IMR-90 (cell line): ENCODE results near the gene FHAD1. TPM values are rescaled to one million over a fixed set of nuclear protein-coding genes. Genes with fewer than 3 reads are reported as not detected.

ENCODE experiments used
- ATAC-seq: fragments of 200-7000 bp; cut with Tn5 transposase; 2 replicates; pipeline ENCODE4 v1.9.1; 2020; ENCODE audit warnings: low read depth, mild to moderate bottlenecking, moderate library complexity
- BruUV-seq: library from RNA; stranded (reverse); fragments of 400-500 nt; replicated peaks from 2 replicates; lab custom pipeline; 2021; lab: Mats Ljungman, UMichigan
- CTCF ChIA-PET: fragments of 300-600 bp; formaldehyde crosslinking; extraction: SDS; loops from one replicate; lab custom pipeline; 2021; ENCODE audit warnings: antibody characterized with exemption; lab: Yijun Ruan, JAX
- POLR2A ChIA-PET: fragments of 300-600 bp; sonication (Branson Sonifier 250); formaldehyde crosslinking; loops from one replicate; lab custom pipeline; 2022; ENCODE audit warnings: antibody characterized with exemption; ENCODE audit not compliant: unreplicated experiment; lab: Charles Lee
- DNase-seq: peaks from one replicate; pipeline ENCODE4 v3.0.0; 2013
- H2AFZ ChIP-seq: replicated peaks from 2 replicates; pipeline ENCODE3; 2013; ENCODE audit warnings: low read length, mild to moderate bottlenecking; ENCODE audit not compliant: poor library complexity
- H2AK5ac ChIP-seq: 2 replicates; pipeline ENCODE4 v1.6.1; 2013; ENCODE audit warnings: low read depth, low read length, inconsistent platforms
- H2AK9ac ChIP-seq: replicated peaks from 2 replicates; pipeline ENCODE3; 2013; ENCODE audit warnings: mild to moderate bottlenecking, low read depth, low read length, moderate library complexity; ENCODE audit not compliant: poor library complexity
- H2BK120ac ChIP-seq: 2 replicates; pipeline ENCODE4 v1.6.1; 2013; ENCODE audit warnings: low read depth, low read length, inconsistent platforms
- H2BK15ac ChIP-seq: 3 replicates; pipeline ENCODE4 v1.6.1; 2013; ENCODE audit warnings: low read depth, low read length, inconsistent platforms
- H2BK20ac ChIP-seq: 2 replicates; pipeline ENCODE4 v1.6.1; 2013; ENCODE audit warnings: low read depth, mild to moderate bottlenecking, inconsistent platforms, low read length, moderate library complexity
- H2BK5ac ChIP-seq: 2 replicates; pipeline ENCODE4 v1.6.1; 2013; ENCODE audit warnings: mild to moderate bottlenecking, low read depth, low read length, inconsistent platforms; ENCODE audit not compliant: poor library complexity, severe bottlenecking
- H3K14ac ChIP-seq: replicated peaks from 2 replicates; pipeline ENCODE4 v1.6.1; 2013; ENCODE audit warnings: low read depth, low read length, inconsistent platforms
- H3K18ac ChIP-seq: 2 replicates; pipeline ENCODE4 v1.6.1; 2013; ENCODE audit warnings: low read depth, low read length, control low read depth
- H3K23ac ChIP-seq: 2 replicates; pipeline ENCODE4 v1.6.1; 2013; ENCODE audit warnings: low read depth, low read length, inconsistent platforms
- H3K27ac ChIP-seq: 2 replicates; pipeline ENCODE4 v1.5.1; 2013; ENCODE audit warnings: mild to moderate bottlenecking, control low read depth, low read length; ENCODE audit not compliant: insufficient read depth
- H3K27me3 ChIP-seq: 2 replicates; pipeline ENCODE4 v1.6.1; 2013; ENCODE audit warnings: low read length; ENCODE audit not compliant: control insufficient read depth, insufficient read depth
- H3K36me3 ChIP-seq: 2 replicates; pipeline ENCODE4 v1.6.1; 2013; ENCODE audit warnings: low read length, mixed read lengths; ENCODE audit not compliant: control insufficient read depth, insufficient read depth
- H3K4ac ChIP-seq: 2 replicates; pipeline ENCODE4 v1.6.1; 2013; ENCODE audit warnings: low read depth, low read length, inconsistent platforms
- H3K4me1 ChIP-seq: 2 replicates; pipeline ENCODE4 v1.6.1; 2013; ENCODE audit warnings: low read length, mixed read lengths; ENCODE audit not compliant: control insufficient read depth, insufficient read depth
- H3K4me2 ChIP-seq: 2 replicates; pipeline ENCODE4 v1.6.1; 2013; ENCODE audit warnings: low read depth, mild to moderate bottlenecking, control low read depth, low read length, moderate library complexity
- H3K4me3 ChIP-seq: 2 replicates; pipeline ENCODE4 v1.5.1; 2013; ENCODE audit warnings: low read depth, mild to moderate bottlenecking, control low read depth, low read length, moderate library complexity; ENCODE audit not compliant: insufficient read depth
- H3K56ac ChIP-seq: 2 replicates; pipeline ENCODE4 v1.6.1; 2013; ENCODE audit warnings: low read length, inconsistent platforms; ENCODE audit not compliant: insufficient read depth; ENCODE audit errors: extremely low read depth
- H3K79me1 ChIP-seq, 2 experiments: 2 replicates each; pipeline ENCODE4 v1.6.1; 2013; ENCODE audit warnings: low read length in 2 of 2, inconsistent platforms in 1 of 2, low read depth in 1 of 2
- H3K9ac ChIP-seq: 2 replicates; pipeline ENCODE4 v1.6.1; 2013; ENCODE audit warnings: low read depth, low read length, control low read depth
- H3K9me1 ChIP-seq: 2 replicates; pipeline ENCODE4 v1.6.1; 2013; ENCODE audit warnings: low read length, inconsistent platforms; ENCODE audit not compliant: insufficient read depth
- H3K9me3 ChIP-seq: 2 replicates; pipeline ENCODE4 v1.6.1; 2013; ENCODE audit warnings: low read length; ENCODE audit not compliant: control insufficient read depth, insufficient read depth
- H4K20me1 ChIP-seq: 2 replicates; pipeline ENCODE4 v1.6.1; 2013; ENCODE audit warnings: low read length, inconsistent platforms; ENCODE audit not compliant: insufficient read depth
- H4K5ac ChIP-seq: 2 replicates; pipeline ENCODE4 v1.6.1; 2013; ENCODE audit warnings: mild to moderate bottlenecking, low read depth, low read length, control low read depth
- H4K8ac ChIP-seq, 2 experiments: 2 replicates each; pipeline ENCODE4 v1.6.1; 2013; ENCODE audit warnings: low read depth in 2 of 2, low read length in 2 of 2, control low read depth in 1 of 2, inconsistent platforms in 1 of 2
- H4K91ac ChIP-seq: 2 replicates; pipeline ENCODE4 v1.6.1; 2013; ENCODE audit warnings: low read depth, low read length, inconsistent platforms; ENCODE audit not compliant: insufficient read depth
- BHLHE40 ChIP-seq: fragments of 150-350 bp; IDR thresholded peaks from 2 replicates; pipeline ENCODE4 v1.6.1; 2016; ENCODE audit warnings: mild to moderate bottlenecking, low read depth, low read length
- CEBPB ChIP-seq: IDR thresholded peaks from 2 replicates; pipeline ENCODE4 v1.6.1; 2012; ENCODE audit warnings: low read depth, low read length, improper control_type of control experiment
- FOS ChIP-seq: fragments of 150-350 bp; IDR thresholded peaks from 2 replicates; pipeline ENCODE4 v1.6.1; 2016; ENCODE audit warnings: low read depth, low read length
- MAFK ChIP-seq: IDR thresholded peaks from 2 replicates; pipeline ENCODE4 v1.6.1; 2012; ENCODE audit warnings: low read depth, low read length, improper control_type of control experiment
- MAZ ChIP-seq: IDR thresholded peaks from 2 replicates; pipeline ENCODE4 v1.6.1; 2012; ENCODE audit warnings: low read depth, mild to moderate bottlenecking, low read length, improper control_type of control experiment, moderate library complexity, borderline replicate concordance
- MXI1 ChIP-seq: IDR thresholded peaks from 2 replicates; pipeline ENCODE4 v1.6.1; 2012; ENCODE audit warnings: low read depth, mild to moderate bottlenecking, low read length, moderate library complexity, borderline replicate concordance
- RAD21 ChIP-seq: IDR thresholded peaks from 2 replicates; pipeline ENCODE4 v1.6.1; 2012; ENCODE audit warnings: low read length, improper control_type of control experiment
- RFX5 ChIP-seq: IDR thresholded peaks from 2 replicates; pipeline ENCODE4 v1.8.0; 2012; ENCODE audit warnings: low read depth, mild to moderate bottlenecking, low read length, moderate library complexity
- WGBS, 2 experiments: methylation state at CpG; one replicate each; pipeline versions ENCODE4 v1.1.5 to v1.1.7; 2013; ENCODE audit warnings: missing lambda C conversion rate in 2 of 2; ENCODE audit not compliant: insufficient read length in 1 of 2; ENCODE audit errors: extremely low coverage in 2 of 2; 5-methylcytosine and 5-hydroxymethylcytosine counted together
- dilution Hi-C: fragments of 300-500 bp; cut with HindIII; formaldehyde crosslinking; loops from one replicate; pipeline ENCODE4 v1.14.3; 2018; ENCODE audit warnings: low sequenced_read_pairs; ENCODE audit not compliant: unreplicated experiment
- in situ Hi-C: fragments of 300-500 bp; cut with MboI; formaldehyde crosslinking; loops from 3 replicates; pipeline ENCODE4 v1.14.3; 2019; ENCODE audit warnings: low sequenced_read_pairs, inconsistent platforms, mixed read lengths
- intact Hi-C: fragments of 100-400 bp; cut with micrococcal nuclease; formaldehyde crosslinking; loops from 2 replicates; pipeline ENCODE4 v1.10.0; 2022
- polyA plus RNA-seq, 3 experiments: library from polyadenylated mRNA; depleted of rRNA; stranded (reverse); fragments of >200 nt; gene quantifications; 2 replicates each; pipeline ENCODE4 v1.2.3, GENCODE V29; 2012; ENCODE audit warnings: low replicate concordance in 1 of 3
- total RNA-seq: library from RNA; depleted of rRNA; stranded (reverse); fragments of >200 nt; gene quantifications from 2 replicates; pipeline ENCODE4 v1.2.3, GENCODE V29; 2012
- TF ChIP-seq, protein P1 (sequence below): fragments of 150-350 bp; IDR thresholded peaks from 2 replicates; pipeline ENCODE4 v1.6.1; 2016; ENCODE audit warnings: low read depth, mild to moderate bottlenecking, low read length, moderate library complexity, borderline replicate concordance
- TF ChIP-seq, protein P2 (sequence below): conservative IDR thresholded peaks from 2 replicates; pipeline ENCODE4 v1.5.1; 2012; ENCODE audit warnings: mild to moderate bottlenecking, low read depth, low read length, improper control_type of control experiment

The FHAD1 gene
- total and polyA plus RNA-seq, 2 of the 4 experiments (the other 2 are of a cell fraction), result not detected

DNA sequence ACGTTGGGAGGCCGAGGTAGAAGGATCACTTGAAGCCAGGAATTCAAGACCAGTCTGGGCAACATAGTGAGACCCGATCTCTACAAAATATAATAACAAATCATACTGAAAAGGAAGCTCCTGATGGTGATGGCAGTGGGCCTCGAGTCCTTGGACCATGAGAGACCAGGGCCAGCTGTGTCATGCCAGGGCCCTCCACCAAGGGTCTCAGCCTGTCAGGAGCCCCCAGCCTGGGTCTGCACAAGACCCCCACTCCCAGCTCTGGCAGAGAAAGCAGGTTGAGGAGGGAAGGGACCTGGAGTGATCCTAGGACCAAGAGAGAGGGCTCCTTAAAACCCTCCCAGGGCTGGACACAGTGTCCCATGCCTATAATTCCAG is 184.5 kb downstream of the FHAD1 start:
- Histone ChIP-seq H2AK5ac (peak overlapping the region; percentile 99), H3K4ac (0 out of 2 replicates have a peak overlapping the region, but pooled peaks have one; percentile 67), H3K9ac (no peak overlapping the region), H3K27me3 (no peaks in the 10 kb centered on the region), H2BK120ac (no peak overlapping the region), H3K9me1 (peaks cover 12% of the 10 kb centered on the region), H3K4me3 (no peak overlapping the region), H4K91ac (no peak overlapping the region), H3K14ac (no peak overlapping the region), H2AFZ (no peak overlapping the region), H3K79me1 (peaks cover 0 to 4% of the 10 kb centered on the region in 2 experiments; a peak in 1 of 4 replicates), H3K27ac (no peak overlapping the region), H3K23ac (no peak overlapping the region), H3K9me3 (no peaks in the 10 kb centered on the region), H4K8ac (no peak overlapping the region), H2BK5ac (no peak overlapping the region), H2BK15ac (peak overlapping the region; percentile 80; the same call in 1 of the 3 replicates), H3K4me2 (no peak overlapping the region), H2AK9ac (no peak overlapping the region), H2BK20ac (peak overlapping the region; percentile 69; the same call in 1 of the 2 replicates), H3K56ac (no peak overlapping the region), H3K36me3 (peaks cover 5% of the 10 kb centered on the region; the same call in 1 of the 2 replicates), H4K5ac (no peak overlapping the region), H4K20me1 (peaks cover 7% of the 10 kb centered on the region), H3K4me1 (peaks cover 24% of the 10 kb centered on the region), H3K18ac (no peak overlapping the region)
- ATAC-seq, result no peak
- ChIA-PET CTCF (interaction anchor here (0.6 to 2.2 kb wide), 3 partner anchors 10 to 108 kb away, joined by 3 to 25 read pairs (median 5); no protein-coding TSS in a partner anchor), POLR2A (interaction anchor here (0.6 kb wide), 1 partner anchor 48 kb away, joined by 10 read pairs; no protein-coding TSS in a partner anchor)
- BruUV-seq, result no TSS peak
- TF ChIP-seq MAFK, result no peak
- TF ChIP-seq, protein P1, sequence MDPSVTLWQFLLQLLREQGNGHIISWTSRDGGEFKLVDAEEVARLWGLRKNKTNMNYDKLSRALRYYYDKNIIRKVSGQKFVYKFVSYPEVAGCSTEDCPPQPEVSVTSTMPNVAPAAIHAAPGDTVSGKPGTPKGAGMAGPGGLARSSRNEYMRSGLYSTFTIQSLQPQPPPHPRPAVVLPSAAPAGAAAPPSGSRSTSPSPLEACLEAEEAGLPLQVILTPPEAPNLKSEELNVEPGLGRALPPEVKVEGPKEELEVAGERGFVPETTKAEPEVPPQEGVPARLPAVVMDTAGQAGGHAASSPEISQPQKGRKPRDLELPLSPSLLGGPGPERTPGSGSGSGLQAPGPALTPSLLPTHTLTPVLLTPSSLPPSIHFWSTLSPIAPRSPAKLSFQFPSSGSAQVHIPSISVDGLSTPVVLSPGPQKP, result no peak
- TF ChIP-seq, protein P2, sequence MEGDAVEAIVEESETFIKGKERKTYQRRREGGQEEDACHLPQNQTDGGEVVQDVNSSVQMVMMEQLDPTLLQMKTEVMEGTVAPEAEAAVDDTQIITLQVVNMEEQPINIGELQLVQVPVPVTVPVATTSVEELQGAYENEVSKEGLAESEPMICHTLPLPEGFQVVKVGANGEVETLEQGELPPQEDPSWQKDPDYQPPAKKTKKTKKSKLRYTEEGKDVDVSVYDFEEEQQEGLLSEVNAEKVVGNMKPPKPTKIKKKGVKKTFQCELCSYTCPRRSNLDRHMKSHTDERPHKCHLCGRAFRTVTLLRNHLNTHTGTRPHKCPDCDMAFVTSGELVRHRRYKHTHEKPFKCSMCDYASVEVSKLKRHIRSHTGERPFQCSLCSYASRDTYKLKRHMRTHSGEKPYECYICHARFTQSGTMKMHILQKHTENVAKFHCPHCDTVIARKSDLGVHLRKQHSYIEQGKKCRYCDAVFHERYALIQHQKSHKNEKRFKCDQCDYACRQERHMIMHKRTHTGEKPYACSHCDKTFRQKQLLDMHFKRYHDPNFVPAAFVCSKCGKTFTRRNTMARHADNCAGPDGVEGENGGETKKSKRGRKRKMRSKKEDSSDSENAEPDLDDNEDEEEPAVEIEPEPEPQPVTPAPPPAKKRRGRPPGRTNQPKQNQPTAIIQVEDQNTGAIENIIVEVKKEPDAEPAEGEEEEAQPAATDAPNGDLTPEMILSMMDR, result no peak
- TF ChIP-seq RFX5, result no peak
- no peak for TF ChIP-seq BHLHE40
- TF ChIP-seq MAZ, result no peak
- no peak for TF ChIP-seq CEBPB
- TF ChIP-seq FOS, result no peak
- no peak for TF ChIP-seq RAD21
- no peak for TF ChIP-seq MXI1
- no CpG with 5 or more reads among the region's 4 CpGs for WGBS, 2 experiments
- in situ Hi-C loops (no loop called here), dilution Hi-C loops (no loop called here), intact Hi-C loops (loop anchor here (1.0 to 2.0 kb wide), 3 partner anchors 108 to 279 kb away; partner anchors contain the start of gene TMEM51)
- no peak for DNase-seq
